CD4-positive, alpha-beta memory T cell (primary cell): Measurements from ENCODE around the gene DDX6. TPM values are rescaled to one million over a fixed set of nuclear protein-coding genes. Genes with fewer than 3 reads are reported as not detected.

Experiments used
- CTCF ChIA-PET: fragments of 350-600 bp; sonication (Branson Sonifier 250); formaldehyde crosslinking; loops from one replicate; lab custom pipeline; 2021; ENCODE audit warnings: inconsistent platforms; ENCODE audit not compliant: partially characterized antibody; lab: Charles Lee
- POLR2A ChIA-PET: fragments of 350-600 bp; sonication (Branson Sonifier 250); formaldehyde crosslinking; loops from one replicate; lab custom pipeline; 2021; ENCODE audit not compliant: partially characterized antibody; lab: Charles Lee
- DNase-seq, 5 donors: peaks; one replicate each; pipeline versions ENCODE4 v3.0.0 to v3.0.0-alpha.2; 2020 to 2022; ENCODE audit warnings: mixed read lengths in 1 of 5
- H3K27ac ChIP-seq: one replicate; pipeline ENCODE4 v1.7.0; 2013; ENCODE audit warnings: low read depth, low read length
- H3K27me3 ChIP-seq: 2 replicates; pipeline ENCODE4 v1.7.0; 2013; ENCODE audit warnings: mild to moderate bottlenecking, low read length, moderate library complexity; ENCODE audit not compliant: insufficient read depth
- H3K36me3 ChIP-seq: 2 replicates; pipeline ENCODE4 v1.7.0; 2013; ENCODE audit warnings: mild to moderate bottlenecking, low read length, moderate library complexity; ENCODE audit not compliant: insufficient read depth
- H3K4me1 ChIP-seq: 2 replicates; pipeline ENCODE4 v1.7.0; 2013; ENCODE audit warnings: mild to moderate bottlenecking, low read length, moderate library complexity; ENCODE audit not compliant: insufficient read depth
- H3K4me3 ChIP-seq, 2 donors: one replicate each; pipeline ENCODE4 v1.7.0; 2013; ENCODE audit warnings: low read length in 2 of 2, mild to moderate bottlenecking in 1 of 2
- H3K9me3 ChIP-seq, 2 donors: one replicate each; pipeline ENCODE4 v1.7.0; 2013; ENCODE audit warnings: low read length in 2 of 2, control low read depth in 1 of 2; ENCODE audit not compliant: control insufficient read depth in 1 of 2
- H3K27ac Mint-ChIP-seq, 7 donors: one replicate each; pipeline ENCODE4 v1.8.0; 2020 to 2021; ENCODE audit warnings: mixed read lengths in 7 of 7, mild to moderate bottlenecking in 6 of 7, inconsistent platforms in 3 of 7, moderate library complexity in 3 of 7
- H3K27me3 Mint-ChIP-seq, 2 donors: one replicate each; pipeline ENCODE4 v1.8.0; 2020 to 2021; ENCODE audit warnings: mixed read lengths in 2 of 2
- H3K36me3 Mint-ChIP-seq, 2 donors: one replicate each; pipeline ENCODE4 v1.8.0; 2020 to 2021; ENCODE audit warnings: mixed read lengths in 2 of 2, inconsistent platforms in 1 of 2, mild to moderate bottlenecking in 1 of 2
- H3K4me1 Mint-ChIP-seq, 4 donors: one replicate each; pipeline ENCODE4 v1.8.0; 2020 to 2021; ENCODE audit warnings: mixed read lengths in 4 of 4, mild to moderate bottlenecking in 1 of 4
- H3K4me3 Mint-ChIP-seq, 8 donors: one replicate each; pipeline ENCODE4 v1.8.0; 2020 to 2021; ENCODE audit warnings: mixed read lengths in 8 of 8, mild to moderate bottlenecking in 7 of 8, moderate library complexity in 6 of 8, inconsistent platforms in 3 of 8
- H3K9me3 Mint-ChIP-seq, 8 donors: one replicate each; pipeline ENCODE4 v1.8.0; 2020 to 2021; ENCODE audit warnings: mixed read lengths in 8 of 8, mild to moderate bottlenecking in 5 of 8, inconsistent platforms in 3 of 8, moderate library complexity in 1 of 8
- intact Hi-C: fragments of 100-400 bp; cut with micrococcal nuclease; formaldehyde crosslinking; loops from one replicate; pipeline ENCODE4 v1.15.1; 2023
- polyA plus RNA-seq, 2 donors: library from polyadenylated mRNA; unstranded; fragments of 300-500 nt; fragmentation: Illumina TruSeq; gene quantifications; one replicate each; pipeline ENCODE4 v1.2.3, GENCODE V29; 2021
- total RNA-seq, 2 experiments: library from RNA; stranded (reverse); gene quantifications; one replicate each; pipeline ENCODE4 v1.2.3, GENCODE V29; 2021

DDX6 gene
- total and polyA plus RNA-seq, 4 experiments from 2014 or later = 74.6 to 304 (median 195) TPM

DNA sequence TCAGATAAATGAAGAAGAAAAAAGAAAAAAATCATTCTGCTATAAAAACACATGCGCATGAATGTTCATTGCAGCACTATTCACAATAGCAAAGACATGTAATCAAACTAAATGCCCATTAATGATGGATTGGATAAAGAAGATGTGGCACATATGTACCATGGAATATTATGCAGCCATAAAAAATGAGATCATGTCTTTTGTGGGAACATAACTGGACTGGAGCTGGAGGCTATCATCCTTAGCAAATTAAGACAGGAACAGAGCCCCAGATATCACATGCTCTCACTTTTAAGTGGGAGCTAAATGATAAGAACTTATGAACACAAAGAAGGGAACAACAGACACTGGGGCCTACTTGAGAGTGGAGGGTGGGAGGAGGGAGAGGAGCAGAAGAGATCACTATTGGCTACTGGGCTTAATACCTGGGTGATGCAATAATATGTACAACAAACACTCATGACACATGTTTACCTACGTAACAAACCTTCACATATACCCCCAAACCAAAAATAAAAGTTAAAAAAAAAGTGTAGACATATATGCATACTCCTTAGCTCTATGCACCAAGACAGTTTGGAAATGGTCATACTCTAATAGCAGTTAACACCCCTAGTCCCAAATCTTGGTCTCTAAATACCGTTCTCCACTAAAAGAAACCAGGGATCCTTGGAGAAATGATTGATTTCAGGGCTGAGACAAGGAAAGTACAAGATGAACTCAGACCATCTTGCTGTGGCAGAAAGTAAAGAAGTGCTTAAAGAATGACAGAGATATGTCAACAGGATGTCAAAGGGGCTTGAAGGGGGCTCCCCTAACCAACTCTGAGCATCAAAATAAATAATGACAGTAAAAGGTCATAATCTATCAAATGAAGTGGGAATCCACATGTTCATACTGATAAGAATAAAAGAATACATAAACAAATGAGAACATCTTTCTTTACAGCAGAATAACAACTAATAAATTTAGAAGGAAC, 17.1 kb upstream of the DDX6 start:
- Histone ChIP-seq H3K4me3 (no peak overlapping the region), H3K4me1 (no peaks in the 10 kb centered on the region)
- POLR2A ChIA-PET = interaction anchor here (1.0 kb wide), 1 partner anchor 17 kb away, joined by 5 read pairs; the partner anchor contains the start of gene DDX6

DNA sequence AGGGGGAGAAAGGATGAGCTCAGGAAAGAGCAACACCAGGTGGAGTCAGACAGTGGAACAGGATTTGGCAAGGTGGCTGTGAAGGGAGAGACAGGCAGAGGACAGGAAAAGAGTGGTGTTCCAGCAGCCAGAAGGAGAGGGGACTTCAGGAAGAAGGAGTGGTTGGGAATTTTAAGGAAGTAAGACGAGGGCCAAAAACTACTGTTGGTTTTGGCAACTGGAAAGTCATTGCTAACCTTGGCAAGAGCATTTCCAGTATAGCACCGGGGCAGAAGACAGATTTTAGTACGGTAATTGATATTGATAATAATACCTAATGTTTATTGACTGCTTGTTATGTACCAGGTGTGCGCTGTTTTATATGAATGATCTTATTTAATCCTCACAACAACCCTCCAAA, 15.4 kb upstream of the DDX6 start:
- no peaks in the 10 kb centered on the region for H3K9me3 ChIP-seq
- Mint-ChIP-seq H3K9me3 (peaks cover 0 to 3% (median 0%) of the 10 kb centered on the region in 8 donors), H3K4me3 (no peak overlapping the region), H3K27ac (no peak overlapping the region), H3K27me3 (peaks cover 0 to 1% of the 10 kb centered on the region in 2 donors), H3K4me1 (peaks cover 0 to 9% (median 5%) of the 10 kb centered on the region in 4 donors), H3K36me3 (no peaks in the 10 kb centered on the region)
- no peak overlapping the region for H3K27ac ChIP-seq
- H3K4me3 ChIP-seq = no peak overlapping the region
- intact Hi-C loops = no loop called here
- H3K27me3 ChIP-seq = no peaks in the 10 kb centered on the region
- CTCF ChIA-PET = interaction anchor here (0.6 kb wide), 1 partner anchor 227 kb away, joined by 3 read pairs; no protein-coding TSS in a partner anchor
- DNase-seq = no peak
- H3K4me1 ChIP-seq = no peaks in the 10 kb centered on the region
- POLR2A ChIA-PET = interaction anchor here (1.3 kb wide), 1 partner anchor 89 kb away, joined by 3 read pairs; no protein-coding TSS in a partner anchor
- H3K36me3 ChIP-seq = no peaks in the 10 kb centered on the region

More for the DNA sequence above, 17.1 kb upstream of the DDX6 start:
- intact Hi-C loops = no loop called here
- Mint-ChIP-seq H3K36me3 (no peaks in the 10 kb centered on the region), H3K27me3 (no peaks in the 10 kb centered on the region), H3K4me1 (peaks cover 0 to 9% (median 3%) of the 10 kb centered on the region in 4 donors), H3K9me3 (peaks cover 0 to 3% (median 0%) of the 10 kb centered on the region in 8 donors), H3K27ac (peak overlapping the region in 2 of 7 donors; percentile 19 to 43), H3K4me3 (no peak overlapping the region)
- no peak for DNase-seq
- Histone ChIP-seq H3K9me3 (no peaks in the 10 kb centered on the region), H3K27me3 (no peaks in the 10 kb centered on the region), H3K36me3 (no peaks in the 10 kb centered on the region), H3K27ac (no peak overlapping the region)
- CTCF ChIA-PET = no interaction called here

DNA sequence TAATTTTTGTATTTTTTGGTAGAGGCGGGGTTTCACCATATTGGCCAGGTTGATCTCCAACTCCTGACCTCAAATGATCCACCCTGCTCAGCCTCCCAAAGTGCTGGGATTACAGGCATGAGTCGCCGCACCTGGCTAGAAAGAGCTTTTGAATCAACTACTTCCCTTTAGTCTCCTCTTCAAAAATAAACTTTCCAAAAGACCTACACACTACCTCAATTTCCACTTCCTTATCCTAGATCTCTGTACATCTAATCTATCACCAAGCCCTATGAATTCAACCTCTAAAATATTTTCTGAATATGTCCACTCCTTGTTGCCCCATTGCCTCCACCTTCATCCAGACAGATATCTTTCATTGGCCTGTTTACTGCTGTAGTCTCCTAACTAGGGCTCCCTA, 13.1 kb upstream of the DDX6 start:
- peak overlapping the region in 2 of 7 donors; percentile 1 to 2 for H3K27ac Mint-ChIP-seq
- H3K36me3 ChIP-seq = no peaks in the 10 kb centered on the region
- no peak overlapping the region for H3K27ac ChIP-seq
- peaks cover 0 to 9% (median 5%) of the 10 kb centered on the region in 4 donors for H3K4me1 Mint-ChIP-seq
- no peak overlapping the region for H3K4me3 ChIP-seq
- H3K27me3 ChIP-seq = no peaks in the 10 kb centered on the region
- intact Hi-C loops = no loop called here
- H3K9me3 ChIP-seq = no peaks in the 10 kb centered on the region
- peaks cover 0 to 3% (median 0%) of the 10 kb centered on the region in 8 donors for H3K9me3 Mint-ChIP-seq
- no peak overlapping the region for H3K4me3 Mint-ChIP-seq
- H3K4me1 ChIP-seq = no peaks in the 10 kb centered on the region
- H3K27me3 Mint-ChIP-seq = peaks cover 0 to 1% of the 10 kb centered on the region in 2 donors
- DNase-seq = no peak
- ChIA-PET POLR2A (interaction anchor here (0.6 to 5.8 kb wide), 2 partner anchors 13 to 48 kb away, joined by 3 to 59 read pairs; partner anchors contain the start of gene DDX6), CTCF (interaction anchor here (1.5 kb wide), 1 partner anchor 115 kb away, joined by 3 read pairs; no protein-coding TSS in a partner anchor)
- no peaks in the 10 kb centered on the region for H3K36me3 Mint-ChIP-seq

DNA sequence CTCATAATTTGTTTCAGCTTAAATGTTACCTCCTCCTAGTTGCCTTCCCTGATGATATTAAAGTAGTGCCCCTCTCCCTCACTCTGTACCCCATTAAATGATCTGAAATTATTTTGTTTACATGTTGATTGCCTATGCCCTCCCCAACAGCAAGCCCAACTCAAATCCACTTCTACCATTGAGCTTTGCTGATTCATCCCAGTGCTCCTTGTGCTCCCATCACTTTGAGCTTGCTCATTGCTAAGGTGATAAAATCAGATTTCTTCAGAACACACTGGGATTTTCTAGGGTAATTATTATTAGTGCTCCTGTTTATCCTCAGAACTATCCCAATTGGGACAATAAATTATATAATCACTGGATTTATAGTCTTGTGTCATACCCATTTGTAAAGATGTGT, 8.4 kb upstream of the DDX6 start:
- no peak overlapping the region for H3K4me3 ChIP-seq
- Mint-ChIP-seq H3K9me3 (peaks cover 0 to 1% (median 0%) of the 10 kb centered on the region in 8 donors), H3K4me3 (no peak overlapping the region), H3K27me3 (peaks cover 0 to 1% of the 10 kb centered on the region in 2 donors), H3K27ac (peak overlapping the region in 2 of 7 donors; percentile 3 to 72), H3K4me1 (peaks cover 0 to 8% (median 2%) of the 10 kb centered on the region in 4 donors), H3K36me3 (no peaks in the 10 kb centered on the region)
- no peak for DNase-seq
- H3K4me1 ChIP-seq = no peaks in the 10 kb centered on the region
- H3K27ac ChIP-seq = no peak overlapping the region
- intact Hi-C loops = no loop called here
- no peaks in the 10 kb centered on the region for H3K27me3 ChIP-seq
- no peaks in the 10 kb centered on the region for H3K36me3 ChIP-seq
- no peaks in the 10 kb centered on the region for H3K9me3 ChIP-seq
- ChIA-PET POLR2A (interaction anchor here (0.6 to 5.8 kb wide), 2 partner anchors 8 to 71 kb away, joined by 3 to 59 read pairs; partner anchors contain the start of gene DDX6), CTCF (interaction anchor here (0.8 to 1.7 kb wide), 2 partner anchors 71 to 131 kb away, joined by 3 to 5 read pairs; no protein-coding TSS in a partner anchor)

DNA sequence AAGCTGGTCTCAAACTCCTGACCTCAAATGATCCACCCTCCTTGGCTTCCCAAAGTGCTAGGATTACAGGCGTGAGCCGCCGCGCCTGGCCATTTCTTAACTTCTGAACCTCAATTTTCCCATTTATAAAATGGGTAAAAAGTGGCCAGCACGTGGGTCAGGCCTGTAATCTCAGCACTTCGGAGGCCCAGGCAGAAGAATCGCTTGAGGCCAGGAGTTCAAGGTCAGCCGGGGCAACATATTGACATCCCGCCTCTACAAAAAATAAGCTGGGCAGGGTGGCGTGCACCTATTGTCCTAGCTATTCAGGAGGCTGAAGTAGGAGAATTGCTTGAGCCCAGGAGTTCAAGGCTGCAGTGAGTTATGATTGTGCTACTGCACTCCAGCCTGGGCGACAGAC, 6.5 kb upstream of the DDX6 start:
- Histone ChIP-seq H3K27ac (no peak overlapping the region), H3K36me3 (no peaks in the 10 kb centered on the region), H3K9me3 (no peaks in the 10 kb centered on the region), H3K4me1 (peaks cover 8% of the 10 kb centered on the region), H3K27me3 (no peaks in the 10 kb centered on the region), H3K4me3 (no peak overlapping the region)
- H3K27ac Mint-ChIP-seq = peak overlapping the region in 2 of 7 donors; percentile 48 to 79
- H3K27me3 Mint-ChIP-seq = peaks cover 0 to 1% of the 10 kb centered on the region in 2 donors
- peaks cover 0 to 2% of the 10 kb centered on the region in 2 donors for H3K36me3 Mint-ChIP-seq
- peaks cover 0 to 1% (median 0%) of the 10 kb centered on the region in 8 donors for H3K9me3 Mint-ChIP-seq
- intact Hi-C loops = no loop called here
- no peak for DNase-seq
- no peak overlapping the region for H3K4me3 Mint-ChIP-seq
- ChIA-PET POLR2A (no interaction called here), CTCF (no interaction called here)
- H3K4me1 Mint-ChIP-seq = peaks cover 9 to 12% (median 11%) of the 10 kb centered on the region in 4 donors

DNA sequence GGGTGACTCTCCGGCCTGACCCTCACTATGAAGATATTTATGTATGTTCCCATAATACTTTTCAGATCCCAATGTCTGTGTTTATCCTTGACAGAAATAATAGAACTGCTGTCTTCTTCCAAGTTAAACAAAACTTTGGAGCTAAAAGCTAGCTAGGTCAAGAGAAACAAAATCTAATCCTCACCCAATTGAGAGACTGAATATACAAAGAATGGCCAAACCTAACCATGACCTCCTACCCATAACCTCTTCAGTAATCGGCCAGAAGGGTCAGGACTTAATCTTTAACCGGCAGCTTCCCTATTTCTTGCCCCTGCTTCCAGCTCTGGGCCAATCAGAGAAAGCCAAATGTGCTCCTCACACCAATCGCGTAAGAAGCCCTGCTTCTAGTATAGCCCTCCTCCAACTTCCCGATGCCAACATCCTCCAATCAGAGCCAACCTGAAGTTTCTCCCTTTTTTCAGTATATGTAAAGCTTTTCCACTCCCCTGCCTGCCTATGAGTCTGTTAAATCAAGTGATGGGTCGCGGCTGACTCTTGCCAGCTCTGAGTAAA, 1.7 kb upstream of the DDX6 start:
- peaks cover 0 to 1% (median 0%) of the 10 kb centered on the region in 8 donors for H3K9me3 Mint-ChIP-seq
- H3K9me3 ChIP-seq = no peaks in the 10 kb centered on the region
- intact Hi-C loops = loop anchor here (5.0 kb wide), 1 partner anchor 50 kb away; no protein-coding TSS in a partner anchor
- DNase-seq = peak; percentile 64 to 77 (median 70)
- peaks cover 7 to 41% (median 10%) of the 10 kb centered on the region in 4 donors for H3K4me1 Mint-ChIP-seq
- H3K4me3 ChIP-seq = peak overlapping the region; percentile 34 to 68
- H3K36me3 Mint-ChIP-seq = peaks cover 6 to 35% of the 10 kb centered on the region in 2 donors
- no peaks in the 10 kb centered on the region for H3K27me3 ChIP-seq
- ChIA-PET POLR2A (interaction anchor here (0.7 to 8.8 kb wide), 28 partner anchors 9 to 414 kb away, joined by 3 to 336 read pairs (median 6); partner anchors contain the start of genes ARCN1, CBL, CENATAC and HYOU1), CTCF (interaction anchor here (0.7 to 10.5 kb wide), 33 partner anchors 8 to 275 kb away, joined by 3 to 149 read pairs (median 4); partner anchors contain the start of genes BCL9L, CXCR5 and VPS11)
- peak overlapping the region; percentile 98 to 100 (median 99) for H3K27ac Mint-ChIP-seq
- peak overlapping the region; percentile 95 to 100 (median 99) for H3K4me3 Mint-ChIP-seq
- peaks cover 18% of the 10 kb centered on the region for H3K4me1 ChIP-seq
- no peaks in the 10 kb centered on the region for H3K27me3 Mint-ChIP-seq
- H3K27ac ChIP-seq = peak overlapping the region; percentile 99
- H3K36me3 ChIP-seq = no peaks in the 10 kb centered on the region
